ENCODE results near the gene CAMTA1.

The CAMTA1 gene

GRCh38 chr1:7501084-7501491, 715.8 kb downstream of the CAMTA1 start:
- POLR2A ChIA-PET: no interaction called here
- H3K9me3 ChIP-seq (ENCODE audit: control insufficient read depth, insufficient read depth, low read depth, low read length): no peaks in the 10 kb centered on the region
- H3K4me1 ChIP-seq (ENCODE audit: control insufficient read depth, insufficient read depth, low read length): no peaks in the 10 kb centered on the region
- no peak overlapping the region for H3K4me3 ChIP-seq (ENCODE audit: low read depth, low read length)
- CTCF ChIA-PET: interaction anchor here (1.7 kb wide), 1 partner anchor 15 kb away, joined by 3 read pairs; no protein-coding TSS in a partner anchor
- H3K27ac ChIP-seq (ENCODE audit: extremely low read depth, low read depth, low read length): no peak overlapping the region
- TF ChIP-seq ZIC2 (tag by site-specific recombination; IDR thresholded peaks at IDR 0.05) (peak; percentile 52; the same call in 1 of the 2 replicates), ZNF792 (tag by site-specific recombination; IDR thresholded peaks at IDR 0.05) (no peak), CTCF (tag by site-specific recombination; IDR thresholded peaks at IDR 0.05) (no peak), GLIS1 (tag by site-specific recombination; IDR thresholded peaks at IDR 0.05) (peak; percentile 11; the same call in 1 of the 2 replicates)
- H3K36me3 ChIP-seq (ENCODE audit: control insufficient read depth in 2 of 2, insufficient read depth in 1 of 2, low read length in 2 of 2): no peaks in the 10 kb centered on the region

GRCh38 chr1:7501723-7502603, 716.7 kb downstream of the CAMTA1 start:
- TF ChIP-seq ZIC2 (tag by site-specific recombination; IDR thresholded peaks at IDR 0.05) (peak; percentile 95), SALL2 (tag by site-specific recombination; IDR thresholded peaks at IDR 0.05; ENCODE audit: borderline replicate concordance) (no peak)
- H3K9me3 ChIP-seq (ENCODE audit: control insufficient read depth, insufficient read depth, low read depth, low read length): no peaks in the 10 kb centered on the region
- no peak overlapping the region for H3K4me3 ChIP-seq (ENCODE audit: low read depth, low read length)
- no peak overlapping the region for H3K27ac ChIP-seq (ENCODE audit: extremely low read depth, low read depth, low read length)
- H3K36me3 ChIP-seq (ENCODE audit: control insufficient read depth in 2 of 2, insufficient read depth in 1 of 2, low read length in 2 of 2): no peaks in the 10 kb centered on the region
- ChIA-PET POLR2A (no interaction called here), CTCF (interaction anchor here (1.7 kb wide), 1 partner anchor 16 kb away, joined by 3 read pairs; no protein-coding TSS in a partner anchor)
- H3K4me1 ChIP-seq (ENCODE audit: control insufficient read depth, insufficient read depth, low read length): no peaks in the 10 kb centered on the region

- no peaks in the 10 kb centered on the region for H3K36me3 ChIP-seq (ENCODE audit: control insufficient read depth in 2 of 2, insufficient read depth in 1 of 2, low read length in 2 of 2)
- no peaks in the 10 kb centered on the region for H3K4me1 ChIP-seq (ENCODE audit: control insufficient read depth, insufficient read depth, low read length)
- H3K27ac ChIP-seq (ENCODE audit: extremely low read depth, low read depth, low read length): no peak overlapping the region
- ChIA-PET CTCF (no interaction called here), POLR2A (no interaction called here)
- H3K9me3 ChIP-seq (ENCODE audit: control insufficient read depth, insufficient read depth, low read depth, low read length): no peaks in the 10 kb centered on the region
- no peak overlapping the region for H3K4me3 ChIP-seq (ENCODE audit: low read depth, low read length)
- TF ChIP-seq ZNF544 (tag by site-specific recombination; IDR thresholded peaks at IDR 0.05) (no peak), ZNF677 (tag by site-specific recombination; IDR thresholded peaks at IDR 0.05) (no peak), ZNF324 (tag by site-specific recombination; IDR thresholded peaks at IDR 0.05) (no peak), ZBTB10 (tag by site-specific recombination; IDR thresholded peaks at IDR 0.05) (no peak), OVOL3 (tag by site-specific recombination; IDR thresholded peaks at IDR 0.05) (no peak), ZNF560 (tag by site-specific recombination; IDR thresholded peaks at IDR 0.05; ENCODE audit: borderline replicate concordance) (no peak), ZSCAN30 (tag by site-specific recombination; IDR thresholded peaks at IDR 0.05) (no peak), KLF9 (tag by site-specific recombination; IDR thresholded peaks at IDR 0.05; ENCODE audit: low read depth) (no peak), HOXA7 (CRISPR knock-in tag; IDR thresholded peaks at IDR 0.05; ENCODE audit: borderline replicate concordance) (no peak), ZNF585B (tag by site-specific recombination; IDR thresholded peaks at IDR 0.05) (no peak), ZNF280C (tag by site-specific recombination; IDR thresholded peaks at IDR 0.05) (no peak), ZNF366 (tag by site-specific recombination; conservative IDR thresholded peaks at IDR 0.05) (no peak), ZNF416 (tag by site-specific recombination; IDR thresholded peaks at IDR 0.05) (no peak), KLF7 (tag by site-specific recombination; IDR thresholded peaks at IDR 0.05; ENCODE audit: borderline replicate concordance) (no peak), ZNF791 (tag by site-specific recombination; IDR thresholded peaks at IDR 0.05) (no peak), ZNF558 (tag by site-specific recombination; IDR thresholded peaks at IDR 0.05) (no peak), ZNF600 (tag by site-specific recombination; IDR thresholded peaks at IDR 0.05) (no peak)
These were observed 718.6 kb downstream of the CAMTA1 start for GRCh38 chr1:7503691-7504437.

Measured in HEK293 (cell line).